ENCODE data around the gene SKOR2. TPM values are rescaled to one million over a fixed set of nuclear protein-coding genes. Genes with fewer than 3 reads are reported as not detected.

The SKOR2 gene
- total and polyA plus RNA-seq, 7 experiments from 2014 or later: not detected

DNA sequence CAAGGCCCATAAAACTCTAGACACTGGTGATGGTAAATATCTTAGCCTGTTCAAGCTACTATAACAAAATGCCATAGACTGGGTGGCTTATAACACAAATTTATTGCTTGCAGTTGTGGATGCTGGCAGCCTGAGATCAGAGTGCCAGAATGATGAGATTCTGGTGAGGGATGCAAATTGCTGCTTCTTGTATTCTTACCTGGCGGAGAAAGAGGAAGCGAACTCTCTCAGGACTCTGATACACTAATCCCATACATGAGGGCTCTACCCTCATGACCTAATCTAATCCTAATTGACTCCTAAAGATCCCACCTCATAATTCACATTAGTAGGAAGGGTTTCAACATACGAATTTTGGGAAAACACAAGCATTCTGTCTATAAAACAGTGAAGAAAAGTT, 70.7 kb downstream of the SKOR2 start:
- H3K4me1 Mint-ChIP-seq: peaks cover 0 to 4% (median 0%) of the 10 kb centered on the region in 7 donors
- no peak overlapping the region for H3K4me3 ChIP-seq (ENCODE audit: low read length)
- intact Hi-C loops (cut with micrococcal nuclease): no loop called here
- peaks cover 0 to 12% (median 4%) of the 10 kb centered on the region in 5 donors for H3K36me3 Mint-ChIP-seq
- peaks cover 0 to 17% (median 1%) of the 10 kb centered on the region in 5 donors for H3K27me3 Mint-ChIP-seq
- H3K4me1 ChIP-seq (ENCODE audit: control insufficient read depth in 2 of 2, insufficient read depth in 2 of 2, low read length in 2 of 2): no peaks in the 10 kb centered on the region
- H3K36me3 ChIP-seq (ENCODE audit: control insufficient read depth in 2 of 3, insufficient read depth in 3 of 3, low read length in 3 of 3): peaks cover 0 to 5% (median 0%) of the 10 kb centered on the region in 3 experiments
- DNase-seq: no peak
- POLR2A ChIA-PET: no interaction called here
- H3K9me3 Mint-ChIP-seq: peaks cover 0 to 32% (median 16%) of the 10 kb centered on the region in 11 donors
- H3K27ac Mint-ChIP-seq: no peak overlapping the region
- no peaks in the 10 kb centered on the region for H3K27me3 ChIP-seq (ENCODE audit: control insufficient read depth in 2 of 2, insufficient read depth in 2 of 2, low read length in 2 of 2)
- CTCF ChIA-PET: no interaction called here
- peaks cover 0 to 12% (median 0%) of the 10 kb centered on the region in 3 experiments for H3K9me3 ChIP-seq (ENCODE audit: control insufficient read depth in 2 of 3, low read length in 3 of 3)
- no peak overlapping the region for H3K4me3 Mint-ChIP-seq
- no peak for ATAC-seq
- no peak overlapping the region for H3K27ac ChIP-seq (ENCODE audit: low read depth, low read length)

- Mint-ChIP-seq H3K9me3 (peaks cover 0 to 20% (median 9%) of the 10 kb centered on the region in 11 donors), H3K27me3 (peaks cover 0 to 16% (median 0%) of the 10 kb centered on the region in 5 donors), H3K4me3 (no peak overlapping the region), H3K27ac (no peak overlapping the region), H3K36me3 (peaks cover 0 to 6% (median 2%) of the 10 kb centered on the region in 5 donors), H3K4me1 (peaks cover 0 to 4% (median 0%) of the 10 kb centered on the region in 7 donors)
- Histone ChIP-seq H3K27ac (ENCODE audit: low read depth, low read length) (no peak overlapping the region), H3K36me3 (ENCODE audit: control insufficient read depth in 2 of 3, insufficient read depth in 3 of 3, low read length in 3 of 3) (peaks cover 0 to 7% (median 0%) of the 10 kb centered on the region in 3 experiments), H3K4me3 (ENCODE audit: low read length) (no peak overlapping the region), H3K9me3 (ENCODE audit: control insufficient read depth in 2 of 3, low read length in 3 of 3) (peaks cover 0 to 6% (median 0%) of the 10 kb centered on the region in 3 experiments), H3K27me3 (ENCODE audit: control insufficient read depth in 2 of 2, insufficient read depth in 2 of 2, low read length in 2 of 2) (no peaks in the 10 kb centered on the region), H3K4me1 (ENCODE audit: control insufficient read depth in 2 of 2, insufficient read depth in 2 of 2, low read length in 2 of 2) (peaks cover 4 to 9% of the 10 kb centered on the region in 2 donors)
- no peak for ATAC-seq
- intact Hi-C loops (cut with micrococcal nuclease): loop anchor here (5.0 to 10.0 kb wide), 3 partner anchors 265 to 1495 kb away; partner anchors contain the start of genes KATNAL2 (in 1 of the 2), PIAS2 (in 1 of the 2) and SMAD2 (in 1 of the 2)
- ChIA-PET CTCF (no interaction called here), POLR2A (interaction anchor here (1.3 kb wide), 1 partner anchor 29 kb away, joined by 4 read pairs; the partner anchor contains the start of gene HDHD2)
- no peak for DNase-seq
These were observed 71.9 kb downstream of the SKOR2 start for GRCh38 chr18:47179520-47179919.

GRCh38 chr18:47175898-47176575, 75.4 kb downstream of the SKOR2 start, which contains the start of gene IER3IP1:
IER3IP1 (minus strand) TSS chr18:47176364; CDS start chr18:47176277, 87 bp downstream.
- DNase-seq (peak; percentile 71 to 89 (median 85)), ATAC-seq (peak; percentile 97)
- Histone ChIP-seq H3K36me3 (ENCODE audit: control insufficient read depth in 2 of 3, insufficient read depth in 3 of 3, low read length in 3 of 3) (peaks cover 0 to 7% (median 0%) of the 10 kb centered on the region in 3 experiments), H3K4me3 (ENCODE audit: low read length) (peak within 1 kb of the TSS; percentile 94), H3K4me1 (ENCODE audit: control insufficient read depth in 2 of 2, insufficient read depth in 2 of 2, low read length in 2 of 2) (peaks cover 10 to 17% of the 10 kb centered on the region in 2 donors), H3K27me3 (ENCODE audit: control insufficient read depth in 2 of 2, insufficient read depth in 2 of 2, low read length in 2 of 2) (no peaks in the 10 kb centered on the region), H3K9me3 (ENCODE audit: control insufficient read depth in 2 of 3, low read length in 3 of 3) (no peaks in the 10 kb centered on the region), H3K27ac (ENCODE audit: low read depth, low read length) (peak within 1 kb of the TSS; percentile 72)
- CTCF ChIA-PET: no interaction called here
- Mint-ChIP-seq H3K27ac (peak within 1 kb of the TSS in 6 of 9 donors; percentile 70 to 91 (median 82)), H3K4me1 (peaks cover 0 to 9% (median 0%) of the 10 kb centered on the region in 7 donors), H3K27me3 (peaks cover 0 to 12% (median 0%) of the 10 kb centered on the region in 5 donors), H3K36me3 (peaks cover 0 to 2% (median 0%) of the 10 kb centered on the region in 5 donors), H3K4me3 (peak within 1 kb of the TSS in 8 of 10 donors; percentile 6 to 64 (median 53)), H3K9me3 (no peaks in the 10 kb centered on the region)
- intact Hi-C loops (cut with micrococcal nuclease): loop anchor here (1.0 to 10.0 kb wide), 6 partner anchors 26 to 1491 kb away; partner anchors contain the start of genes HDHD2 (in 2 of the 2), KATNAL2 (in 2 of the 2), PIAS2 (in 2 of the 2) and SMAD2 (in 2 of the 2)
- POLR2A ChIA-PET: no interaction called here

GRCh38 chr18:47175283-47175897, 76.1 kb downstream of the SKOR2 start:
- Histone ChIP-seq H3K27me3 (ENCODE audit: control insufficient read depth in 2 of 2, insufficient read depth in 2 of 2, low read length in 2 of 2) (no peaks in the 10 kb centered on the region), H3K36me3 (ENCODE audit: control insufficient read depth in 2 of 3, insufficient read depth in 3 of 3, low read length in 3 of 3) (peaks cover 0 to 7% (median 0%) of the 10 kb centered on the region in 3 experiments), H3K4me1 (ENCODE audit: control insufficient read depth in 2 of 2, insufficient read depth in 2 of 2, low read length in 2 of 2) (peaks cover 10 to 17% of the 10 kb centered on the region in 2 donors), H3K27ac (ENCODE audit: low read depth, low read length) (peak overlapping the region; percentile 72), H3K4me3 (ENCODE audit: low read length) (peak overlapping the region; percentile 94), H3K9me3 (ENCODE audit: control insufficient read depth in 2 of 3, low read length in 3 of 3) (no peaks in the 10 kb centered on the region)
- H3K36me3 Mint-ChIP-seq: peaks cover 0 to 2% (median 0%) of the 10 kb centered on the region in 5 donors
- H3K4me3 Mint-ChIP-seq: no peak overlapping the region
- CTCF ChIA-PET: no interaction called here
- POLR2A ChIA-PET: interaction anchor here (1.2 kb wide), 1 partner anchor 25 kb away, joined by 3 read pairs; the partner anchor contains the start of gene HDHD2
- DNase-seq (no peak), ATAC-seq (no peak)
- intact Hi-C loops (cut with micrococcal nuclease): loop anchor here (1.0 to 10.0 kb wide), 4 partner anchors 25 to 1491 kb away; partner anchors contain the start of genes HDHD2 (in 1 of the 2), KATNAL2 (in 1 of the 2), PIAS2 (in 1 of the 2) and SMAD2 (in 1 of the 2)
- H3K4me1 Mint-ChIP-seq: peaks cover 0 to 11% (median 0%) of the 10 kb centered on the region in 7 donors
- H3K9me3 Mint-ChIP-seq: no peaks in the 10 kb centered on the region
- H3K27ac Mint-ChIP-seq: peak overlapping the region in 5 of 9 donors; percentile 63 to 91 (median 77)
- H3K27me3 Mint-ChIP-seq: peaks cover 0 to 6% (median 0%) of the 10 kb centered on the region in 5 donors

DNA sequence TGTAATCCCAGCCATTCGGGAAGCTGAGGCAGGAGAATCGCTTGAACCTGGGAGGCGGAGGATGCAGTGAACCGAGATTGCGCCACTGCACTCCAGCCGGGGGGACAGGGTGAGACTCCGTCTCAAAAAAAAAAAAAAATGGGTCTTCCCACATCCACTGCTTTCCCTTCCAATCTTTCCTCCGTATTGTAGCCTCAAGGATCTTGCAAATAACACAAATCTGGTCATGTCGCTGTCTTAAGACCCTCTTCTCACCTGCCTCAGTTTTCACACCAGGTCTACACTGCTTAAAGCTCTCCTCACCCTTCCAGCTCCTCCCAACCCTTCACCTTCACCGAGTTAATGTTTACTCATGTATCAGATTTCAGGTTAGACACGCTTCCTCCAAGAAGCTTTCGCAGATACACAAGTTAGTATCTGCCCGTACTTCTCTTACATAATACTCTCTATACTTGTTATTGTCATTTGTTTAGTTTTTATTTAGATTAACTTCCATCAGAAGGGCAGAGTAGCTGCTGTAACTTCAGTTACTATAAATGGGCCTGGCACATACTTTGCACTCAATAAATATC, 76.8 kb downstream of the SKOR2 start:
- Mint-ChIP-seq H3K27ac (no peak overlapping the region), H3K4me3 (no peak overlapping the region), H3K27me3 (peaks cover 0 to 5% (median 0%) of the 10 kb centered on the region in 5 donors), H3K9me3 (no peaks in the 10 kb centered on the region), H3K36me3 (peaks cover 0 to 2% (median 0%) of the 10 kb centered on the region in 5 donors), H3K4me1 (peaks cover 0 to 18% (median 6%) of the 10 kb centered on the region in 7 donors)
- ChIA-PET CTCF (no interaction called here), POLR2A (interaction anchor here (0.6 to 1.2 kb wide), 2 partner anchors 24 to 712 kb away, joined by 3 read pairs; partner anchors contain the start of gene HDHD2)
- peak overlapping the region; percentile 94 for H3K4me3 ChIP-seq (ENCODE audit: low read length)
- H3K9me3 ChIP-seq (ENCODE audit: control insufficient read depth in 2 of 3, low read length in 3 of 3): no peaks in the 10 kb centered on the region
- peaks cover 0 to 7% (median 0%) of the 10 kb centered on the region in 3 experiments for H3K36me3 ChIP-seq (ENCODE audit: control insufficient read depth in 2 of 3, insufficient read depth in 3 of 3, low read length in 3 of 3)
- no peak for ATAC-seq
- H3K4me1 ChIP-seq (ENCODE audit: control insufficient read depth in 2 of 2, insufficient read depth in 2 of 2, low read length in 2 of 2): peaks cover 10 to 17% of the 10 kb centered on the region in 2 donors
- no peak overlapping the region for H3K27ac ChIP-seq (ENCODE audit: low read depth, low read length)
- no peaks in the 10 kb centered on the region for H3K27me3 ChIP-seq (ENCODE audit: control insufficient read depth in 2 of 2, insufficient read depth in 2 of 2, low read length in 2 of 2)
- intact Hi-C loops (cut with micrococcal nuclease): loop anchor here (1.0 to 10.0 kb wide), 4 partner anchors 24 to 1490 kb away; partner anchors contain the start of genes HDHD2 (in 1 of the 2), KATNAL2 (in 1 of the 2), PIAS2 (in 1 of the 2) and SMAD2 (in 1 of the 2)
- DNase-seq: no peak

- intact Hi-C loops (cut with micrococcal nuclease): loop anchor here (10.0 kb wide), 2 partner anchors 258 to 1488 kb away; partner anchors contain the start of genes KATNAL2 (in 1 of the 2) and PIAS2 (in 1 of the 2)
- DNase-seq: no peak
- no peak overlapping the region for H3K4me3 ChIP-seq (ENCODE audit: low read length)
These were observed 79.0 kb downstream of the SKOR2 start for GRCh38 chr18:47172476-47172875.

More at GRCh38 chr18:47172476-47172875, 79.0 kb downstream of the SKOR2 start:
- Mint-ChIP-seq H3K4me3 (no peak overlapping the region), H3K27ac (no peak overlapping the region), H3K27me3 (peaks cover 0 to 4% (median 0%) of the 10 kb centered on the region in 5 donors), H3K9me3 (no peaks in the 10 kb centered on the region), H3K4me1 (peaks cover 4 to 30% (median 16%) of the 10 kb centered on the region in 7 donors), H3K36me3 (peaks cover 0 to 2% (median 0%) of the 10 kb centered on the region in 5 donors)
- Histone ChIP-seq H3K9me3 (ENCODE audit: control insufficient read depth in 2 of 3, low read length in 3 of 3) (no peaks in the 10 kb centered on the region), H3K36me3 (ENCODE audit: control insufficient read depth in 2 of 3, insufficient read depth in 3 of 3, low read length in 3 of 3) (peaks cover 0 to 7% (median 0%) of the 10 kb centered on the region in 3 experiments), H3K27ac (ENCODE audit: low read depth, low read length) (no peak overlapping the region), H3K4me1 (ENCODE audit: control insufficient read depth in 2 of 2, insufficient read depth in 2 of 2, low read length in 2 of 2) (peaks cover 10 to 17% of the 10 kb centered on the region in 2 donors), H3K27me3 (ENCODE audit: control insufficient read depth in 2 of 2, insufficient read depth in 2 of 2, low read length in 2 of 2) (no peaks in the 10 kb centered on the region)
- ATAC-seq: no peak
- ChIA-PET POLR2A (no interaction called here), CTCF (no interaction called here)
